NCI-H2196 treated with DMSO at 0.1 percent for 48 hours (cell line): ENCODE data around the gene CTTNBP2NL.
"Not testable (repeated sequence)": the region's sequence is repeated elsewhere in the genome, so short reads cannot be mapped to it uniquely, and the experiment has no call there.

Experiments
- DNase-seq: peaks from one replicate; lab custom pipeline; 2025; ENCODE audit not compliant: unreplicated experiment; lab: John Stamatoyannopoulos, UW

CTTNBP2NL gene

GRCh38 chr1:112386731-112387346, 9.2 kb upstream of the CTTNBP2NL start:
- no peak for DNase-seq

GRCh38 chr1:112387807-112388206, 8.2 kb upstream of the CTTNBP2NL start:
- DNase-seq = no peak

GRCh38 chr1:112388436-112388835, 7.6 kb upstream of the CTTNBP2NL start:
- no peak for DNase-seq

GRCh38 chr1:112389689-112390088, 6.3 kb upstream of the CTTNBP2NL start:
- no peak for DNase-seq

GRCh38 chr1:112390335-112390734, 5.7 kb upstream of the CTTNBP2NL start:
- DNase-seq = not testable (repeated sequence)

- DNase-seq = peak; percentile 91
Measured at GRCh38 chr1:112390775-112391602, 5.0 kb upstream of the CTTNBP2NL start.

GRCh38 chr1:112391603-112391940, 4.4 kb upstream of the CTTNBP2NL start:
- DNase-seq = no peak

GRCh38 chr1:112393631-112393974, 2.4 kb upstream of the CTTNBP2NL start:
- no peak for DNase-seq

- DNase-seq = no peak
Measured at GRCh38 chr1:112394743-112395062, 1.3 kb upstream of the CTTNBP2NL start.

GRCh38 chr1:112395256-112395820, 676 bp upstream of the CTTNBP2NL start:
- no peak for DNase-seq

GRCh38 chr1:112396653-112397471, 848 bp downstream of the CTTNBP2NL start:
- DNase-seq = no peak

- no peak for DNase-seq
Measured at GRCh38 chr1:112397841-112398240, 1.8 kb downstream of the CTTNBP2NL start.

GRCh38 chr1:112399456-112399855, 3.4 kb downstream of the CTTNBP2NL start:
- no peak for DNase-seq

- DNase-seq = not testable (repeated sequence)
Measured at GRCh38 chr1:112400706-112401105, 4.7 kb downstream of the CTTNBP2NL start.

- DNase-seq = no peak
Measured at GRCh38 chr1:112402682-112403643, 6.9 kb downstream of the CTTNBP2NL start.

GRCh38 chr1:112406771-112407170, 10.8 kb downstream of the CTTNBP2NL start:
- no peak for DNase-seq

- no peak for DNase-seq
Measured at GRCh38 chr1:112409414-112409813, 13.4 kb downstream of the CTTNBP2NL start.

GRCh38 chr1:112410673-112411072, 14.7 kb downstream of the CTTNBP2NL start:
- no peak for DNase-seq

- DNase-seq = no peak
Measured at GRCh38 chr1:112417271-112417670, 21.3 kb downstream of the CTTNBP2NL start.

GRCh38 chr1:112418099-112418892, 22.3 kb downstream of the CTTNBP2NL start:
- no peak for DNase-seq
